Activated CD4-positive, alpha-beta T cell treated with anti-CD3 and anti-CD28 coated beads, Interleukin-2, amount 50 U/mL, for 24 hours (primary cell): ENCODE results near the gene ERFE.

Experiments
- DNase-seq, 2 donors: peaks; one replicate each; pipeline ENCODE4 v3.0.0-alpha.2; 2020; ENCODE audit warnings: low read depth in 1 of 2, low spot score in 1 of 2

The ERFE gene

GRCh38 chr2:238138331-238139195 lies 20.2 kb upstream of the ERFE start, which contains the start of gene KLHL30:
Gene KLHL30, plus strand, starts transcription at chr2:238138668. Its CDS starts 2,087 bp downstream, at chr2:238140755.
- no peak for DNase-seq

- no peak for DNase-seq
Measured at GRCh38 chr2:238139196-238140039, 19.4 kb upstream of the ERFE start.

- DNase-seq = no peak
Measured at GRCh38 chr2:238140040-238140439, 18.7 kb upstream of the ERFE start.

- no peak for DNase-seq
Measured at GRCh38 chr2:238140721-238141540, 17.8 kb upstream of the ERFE start.

- no peak for DNase-seq
Measured at GRCh38 chr2:238141541-238142318, 17.0 kb upstream of the ERFE start.

- no peak for DNase-seq
Measured at GRCh38 chr2:238142382-238143205, 16.2 kb upstream of the ERFE start.

GRCh38 chr2:238143239-238143951 lies 15.4 kb upstream of the ERFE start:
- no peak for DNase-seq

GRCh38 chr2:238144262-238144661 lies 14.5 kb upstream of the ERFE start:
- no peak for DNase-seq

- DNase-seq = no peak
Measured at GRCh38 chr2:238145046-238145445, 13.7 kb upstream of the ERFE start.

- no peak for DNase-seq
Measured at GRCh38 chr2:238145851-238146250, 12.9 kb upstream of the ERFE start.

GRCh38 chr2:238146884-238147544 lies 11.8 kb upstream of the ERFE start:
- no peak for DNase-seq

GRCh38 chr2:238148981-238149380 lies 9.8 kb upstream of the ERFE start:
- DNase-seq = no peak

GRCh38 chr2:238149841-238150572 lies 8.8 kb upstream of the ERFE start:
- no peak for DNase-seq

GRCh38 chr2:238150686-238151085 lies 8.1 kb upstream of the ERFE start:
- DNase-seq = no peak

- DNase-seq = no peak
Measured at GRCh38 chr2:238151205-238151604, 7.6 kb upstream of the ERFE start.

- no peak for DNase-seq
Measured at GRCh38 chr2:238151628-238152235, 7.0 kb upstream of the ERFE start.
